Stimulated activated CD4-positive, alpha-beta T cell treated with anti-CD3 and anti-CD28 coated beads, Interleukin-15, amount 100 ng/mL, for 48 hours (primary cell): ENCODE measurements around the gene C15orf40.
"Not testable (repeated sequence)": the region's sequence is repeated elsewhere in the genome, so short reads cannot be mapped to it uniquely, and the experiment has no call there.

Experiments used
- DNase-seq, 2 donors: peaks; one replicate each; pipeline ENCODE4 v3.0.0-alpha.2; 2020; ENCODE audit warnings: low read depth in 2 of 2

C15orf40 gene

DNA sequence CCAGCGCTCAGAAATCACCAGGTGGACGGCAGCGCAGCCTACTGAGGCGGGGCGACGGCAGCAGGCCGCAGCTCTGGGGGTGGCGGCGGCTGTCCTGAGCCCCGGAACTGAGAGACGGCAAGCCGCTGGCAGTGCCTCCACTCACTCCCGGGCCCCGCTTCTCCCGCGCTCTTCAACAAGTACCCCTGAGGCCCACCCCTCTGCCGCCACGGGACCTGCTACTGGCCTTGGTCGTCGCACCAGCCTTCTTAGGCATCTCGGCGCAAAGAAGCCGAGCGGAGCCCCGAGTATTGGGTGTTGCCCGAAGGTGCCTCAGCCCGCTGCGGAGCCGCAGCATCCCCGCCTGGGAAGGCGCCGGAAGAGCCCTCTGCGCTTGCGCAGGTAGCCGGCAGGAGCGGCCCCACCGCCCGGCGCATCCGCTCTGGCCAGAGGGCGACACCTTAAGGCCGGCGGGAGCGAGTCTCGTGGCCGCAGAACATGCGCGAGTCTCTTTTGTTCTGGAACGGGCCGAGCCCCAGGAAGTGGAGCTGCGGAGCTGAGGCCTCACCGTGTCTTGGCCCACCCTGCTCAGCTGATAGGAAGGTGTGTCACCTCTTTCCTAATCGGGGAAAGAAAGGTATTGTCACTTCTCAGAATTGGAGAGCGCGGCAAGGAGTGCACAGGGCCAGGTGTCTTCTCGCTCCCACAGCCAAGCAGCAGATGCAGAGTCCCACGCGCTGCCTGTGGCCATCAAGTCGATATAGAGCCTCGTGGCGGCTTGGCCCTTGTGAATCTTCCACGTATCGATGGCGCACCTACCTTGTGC, at the start of gene C15orf40:
C15orf40 (minus strand) TSS at position 369 of the 805 bp plus-strand sequence; CDS start at position 337, 32 bp downstream.
- peak; percentile 65 to 79 for DNase-seq

GRCh38 chr15:83057696-83058376, 46.4 kb upstream of the C15orf40 start:
- no peak for DNase-seq

DNA sequence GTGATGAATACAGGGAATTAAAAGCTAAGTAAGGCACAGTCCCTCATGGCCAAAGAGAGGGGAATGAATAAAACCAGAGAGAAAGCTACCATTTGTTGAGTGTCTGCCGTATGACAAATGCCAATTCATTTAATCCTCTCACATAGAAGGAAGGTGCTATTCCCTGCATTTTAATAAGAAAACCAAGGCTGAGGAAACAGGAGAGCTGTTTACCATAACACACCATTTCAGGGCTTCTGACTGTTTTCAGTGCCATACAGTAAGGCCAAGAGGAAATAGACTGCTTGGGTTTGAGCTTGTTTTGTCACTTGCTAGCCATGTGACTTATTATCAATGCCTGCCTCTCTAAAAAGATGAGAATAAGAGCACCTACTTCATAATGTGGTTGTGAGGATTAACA, 45.6 kb upstream of the C15orf40 start:
- no peak for DNase-seq

DNA sequence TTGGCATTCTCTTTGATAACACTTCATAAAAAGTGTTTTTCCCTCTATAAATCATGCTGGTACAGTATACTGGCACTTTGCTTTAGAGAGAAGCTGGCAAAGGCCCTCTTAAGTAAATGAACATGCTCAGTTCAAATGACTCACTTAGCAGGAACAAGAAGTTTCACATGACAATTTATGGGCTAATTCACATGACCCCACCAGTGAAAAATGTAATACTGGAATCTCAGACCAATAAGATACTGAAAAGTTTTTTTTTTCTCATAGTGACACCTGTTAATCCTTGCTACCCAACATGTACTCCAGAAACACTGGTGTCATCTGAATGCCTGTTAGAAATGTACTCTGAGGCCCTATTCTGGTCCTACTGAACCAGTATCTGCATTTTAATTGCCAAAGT, 41.7 kb upstream of the C15orf40 start:
- DNase-seq, result no peak

DNA sequence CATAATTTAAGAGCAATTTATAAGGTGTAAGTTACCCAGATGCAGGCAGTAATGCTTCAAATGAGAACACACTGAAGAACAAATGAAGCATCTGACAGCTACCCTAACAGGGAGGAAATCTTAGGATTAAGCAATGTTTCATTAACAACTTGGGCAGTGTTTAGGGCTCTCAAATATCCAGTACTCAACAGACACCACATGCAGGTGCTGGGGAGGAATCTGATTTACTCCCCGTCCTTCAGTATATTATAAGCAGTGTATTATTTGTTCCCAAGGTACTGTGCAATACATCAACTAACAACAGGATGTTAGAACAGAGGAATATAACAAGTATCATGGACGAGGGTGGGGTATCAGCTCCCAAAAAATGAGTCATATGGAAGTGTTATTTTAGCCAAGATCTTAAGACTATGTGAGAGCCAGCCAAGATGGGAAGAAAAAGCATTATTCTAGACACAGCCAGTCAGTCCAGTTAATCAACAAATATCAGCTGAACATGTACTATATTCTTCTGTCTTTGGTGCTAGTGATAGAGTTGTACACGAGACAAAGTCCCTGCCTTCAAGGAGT, 35.2 kb upstream of the C15orf40 start:
- no peak for DNase-seq

- DNase-seq, result no peak
Observed at GRCh38 chr15:83044156-83044555, 32.7 kb upstream of the C15orf40 start.

DNA sequence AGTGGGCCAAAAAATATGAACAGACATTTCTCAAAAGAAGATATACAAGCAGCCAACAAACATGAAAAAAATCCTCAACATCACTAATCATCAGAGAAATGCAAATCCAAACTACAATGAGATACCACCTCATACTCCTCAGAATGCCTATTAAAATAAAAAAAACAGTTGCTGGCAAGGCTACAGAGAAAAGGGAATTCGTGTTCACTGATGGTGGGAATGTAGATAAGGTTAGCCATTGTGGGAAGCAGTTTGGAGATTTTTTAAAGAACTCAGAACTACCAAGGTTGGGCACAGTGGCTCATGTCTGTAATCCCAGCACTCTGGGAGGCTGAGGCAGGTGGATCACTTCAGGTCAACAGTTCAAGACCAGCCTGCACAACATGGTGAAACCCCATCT, 27.8 kb upstream of the C15orf40 start:
- DNase-seq, result no peak

DNA sequence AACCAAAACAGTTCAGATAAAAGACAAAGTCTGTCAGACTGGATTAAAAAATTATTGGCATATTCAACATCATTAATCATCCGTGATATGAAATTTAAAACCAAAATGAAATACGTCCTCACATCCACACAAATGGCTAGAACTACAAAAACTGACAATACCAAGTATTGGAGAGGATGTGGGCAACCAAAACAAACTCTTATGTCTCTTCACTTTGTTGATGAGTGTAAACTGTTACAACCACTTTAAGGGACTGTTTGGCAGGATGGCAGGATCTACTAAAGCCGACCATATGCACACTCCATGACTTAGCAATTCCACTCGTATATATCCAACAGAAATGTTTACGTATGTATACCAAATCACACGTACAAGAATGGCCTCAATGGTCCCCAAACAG, 24.8 kb upstream of the C15orf40 start:
- no peak for DNase-seq

- DNase-seq, result not testable (repeated sequence)
Observed at GRCh38 chr15:83031234-83031633, 19.8 kb upstream of the C15orf40 start.

DNA sequence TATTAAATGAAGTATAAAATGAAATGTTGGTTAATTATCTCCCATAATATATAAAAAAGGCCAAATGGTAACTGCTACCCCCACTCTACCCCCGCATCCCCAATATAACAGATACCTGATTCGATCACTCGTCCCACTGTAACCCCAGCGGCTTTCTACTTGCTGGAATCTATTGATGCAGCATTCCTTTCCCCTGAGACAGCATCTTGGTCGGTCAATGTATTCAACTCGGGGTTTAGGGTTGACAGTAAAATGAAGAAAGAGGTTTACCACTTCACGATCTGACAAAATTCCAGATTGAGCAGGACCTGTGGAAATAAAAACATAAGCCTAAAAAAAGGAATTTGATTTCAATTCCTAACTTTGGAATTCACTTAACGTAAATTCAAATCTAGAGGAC, 18.6 kb upstream of the C15orf40 start:
- no peak for DNase-seq

DNA sequence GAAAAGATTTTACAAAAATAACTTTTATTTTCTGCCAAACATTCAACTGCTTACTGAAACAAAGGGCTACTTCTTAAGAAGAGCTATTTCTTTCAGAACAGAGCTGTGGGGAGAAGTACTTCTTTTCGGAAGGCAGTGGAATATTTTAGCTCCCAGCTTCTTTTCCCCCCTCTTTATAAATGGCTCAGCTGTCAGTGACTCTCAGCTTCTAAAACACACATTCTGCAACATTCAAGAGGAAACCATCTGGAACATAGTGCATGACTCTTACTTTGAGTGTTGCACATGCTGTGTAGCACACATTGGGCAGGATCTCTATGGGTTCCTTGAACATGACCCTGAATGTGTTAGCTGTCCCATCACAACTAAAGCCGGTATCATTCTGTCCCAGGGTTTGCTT, 7.0 kb upstream of the C15orf40 start:
- no peak for DNase-seq

DNA sequence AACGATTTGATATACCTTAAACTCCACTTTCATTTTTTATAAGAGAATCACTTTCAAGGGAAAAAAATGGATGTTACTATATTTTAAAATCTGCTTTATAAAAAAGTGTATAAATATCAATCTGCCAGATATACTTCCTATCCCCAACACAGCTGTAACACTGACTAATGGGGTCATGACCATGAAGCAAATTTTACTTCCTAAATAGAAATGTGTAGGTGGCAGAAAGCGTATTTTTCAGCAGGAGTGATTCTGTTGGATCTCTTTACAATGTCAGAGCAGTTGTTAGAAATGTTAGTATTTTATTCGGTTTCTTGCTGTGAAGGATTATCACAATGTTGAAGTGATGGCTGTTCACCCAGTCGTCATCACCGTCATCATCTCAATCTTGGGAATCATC, 5.5 kb upstream of the C15orf40 start:
- no peak for DNase-seq

GRCh38 chr15:83015361-83015760, 3.9 kb upstream of the C15orf40 start:
- DNase-seq, result no peak

DNA sequence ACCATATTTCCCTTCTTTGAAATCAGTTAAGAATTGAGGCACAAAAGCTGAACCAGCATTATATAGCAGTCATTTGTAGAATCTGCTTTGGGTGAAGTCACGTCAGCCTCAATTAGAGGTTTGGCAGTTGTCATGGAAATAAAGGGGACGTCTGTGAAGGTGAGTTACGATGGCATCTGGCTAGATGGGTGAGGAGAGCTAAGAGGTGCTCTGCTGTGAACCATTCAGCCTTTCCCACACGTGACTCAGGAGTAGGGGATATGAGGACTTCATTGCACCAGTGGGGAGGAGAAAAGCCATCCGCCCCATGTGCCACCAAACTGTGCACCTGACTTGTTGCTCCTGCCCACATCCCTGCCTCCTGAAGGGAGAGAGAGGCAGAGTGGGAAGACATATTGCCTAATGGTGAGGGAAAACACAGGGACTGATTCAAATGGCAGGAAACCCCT, 2.8 kb upstream of the C15orf40 start:
- no peak for DNase-seq

GRCh38 chr15:83012636-83013035, 1.2 kb upstream of the C15orf40 start:
- DNase-seq, result no peak

DNA sequence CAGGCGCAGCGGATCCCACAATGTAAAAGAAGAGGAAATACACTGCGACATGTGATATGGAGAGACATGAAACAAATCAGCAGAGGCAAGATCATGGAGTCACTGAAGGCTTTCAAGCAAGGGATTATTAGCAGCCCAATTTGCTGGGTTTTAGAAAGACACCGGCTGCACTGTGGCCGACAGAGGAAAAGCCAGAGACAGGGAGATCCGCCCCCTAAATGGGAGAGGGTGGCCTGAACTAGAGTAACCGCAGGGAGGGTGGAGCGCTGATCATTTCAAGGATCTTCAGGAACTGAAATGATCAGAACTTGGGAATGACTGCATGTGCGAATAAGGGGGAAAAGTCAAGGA, 612 bp upstream of the C15orf40 start:
- DNase-seq, result no peak

GRCh38 chr15:83010709-83011270, 649 bp downstream of the C15orf40 start:
- peak; percentile 62 to 74 for DNase-seq

GRCh38 chr15:83000672-83001031, 10.8 kb downstream of the C15orf40 start:
- not testable (repeated sequence) for DNase-seq

DNA sequence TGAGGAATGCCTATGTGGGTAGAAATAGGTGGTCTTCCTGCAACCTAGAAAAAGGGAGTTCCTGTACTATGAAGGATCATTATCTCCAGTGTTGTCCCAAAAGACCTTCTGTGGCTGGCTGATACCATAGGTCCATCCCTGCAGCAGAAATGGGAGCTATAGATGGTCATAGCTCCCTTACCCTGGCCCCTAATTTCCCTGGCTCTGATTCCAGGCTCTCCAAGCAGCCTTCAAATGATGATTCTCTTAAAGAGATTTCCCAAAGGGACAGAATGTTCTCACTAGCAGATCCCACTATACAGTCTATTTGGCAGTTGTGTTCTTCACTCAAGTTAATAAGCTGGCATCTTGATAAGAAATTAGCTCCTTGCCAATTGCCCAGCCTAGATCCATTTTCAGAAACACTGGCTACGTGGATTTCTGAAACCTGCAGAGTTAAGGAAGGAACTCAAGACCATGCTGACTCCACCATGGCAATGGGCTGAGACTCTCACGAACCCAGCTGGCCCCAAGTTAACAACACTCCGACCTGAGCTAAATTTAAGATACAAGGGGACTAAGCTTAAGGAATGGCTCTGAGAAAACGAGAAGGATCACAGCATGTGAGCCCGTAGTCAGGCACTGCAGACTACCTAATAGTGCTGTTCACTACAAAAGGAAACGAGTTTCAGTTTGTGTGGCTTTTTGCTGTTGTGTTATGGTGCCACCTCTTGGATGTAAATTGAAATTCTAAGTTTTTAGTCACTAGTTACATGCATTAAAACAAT, 11.4 kb downstream of the C15orf40 start:
- no peak for DNase-seq

- no peak for DNase-seq
Observed at GRCh38 chr15:82999426-82999825, 12.0 kb downstream of the C15orf40 start.

GRCh38 chr15:82995938-82996337, 15.5 kb downstream of the C15orf40 start:
- no peak for DNase-seq

DNA sequence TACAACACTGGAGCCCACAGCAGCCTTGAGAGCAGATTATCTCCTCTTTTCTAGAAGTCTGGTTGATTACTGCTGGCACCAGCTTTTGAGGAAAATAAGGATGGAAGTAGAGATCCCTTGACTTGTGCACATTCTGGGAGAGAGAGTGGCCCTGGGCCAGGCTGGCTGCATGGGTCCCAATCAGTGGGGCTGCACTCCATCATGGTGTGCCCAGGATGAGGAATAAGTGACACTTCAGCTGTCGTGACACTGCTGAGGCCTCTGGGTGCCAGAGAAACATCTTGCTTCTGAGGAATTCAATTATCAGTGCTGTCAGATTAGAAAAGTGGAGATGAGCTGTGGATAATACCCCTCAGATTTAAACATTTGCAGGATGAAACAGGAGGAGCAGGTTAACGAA, 16.4 kb downstream of the C15orf40 start:
- DNase-seq, result no peak
